Mucosa of stomach (tissue), 1 donor: ENCODE results near the gene USP31.
A peak's percentile ranks its signal among the peaks of the same experiment; 100 is the strongest.
"Not testable (repeated sequence)": the region's sequence is repeated elsewhere in the genome, so short reads cannot be mapped to it uniquely, and the experiment has no call there.

ENCODE experiments used
- H3K27me3 ChIP-seq: one replicate; pipeline ENCODE4 v1.7.0; 2013; ENCODE audit warnings: mild to moderate bottlenecking, low read length; ENCODE audit not compliant: control insufficient read depth, insufficient read depth
- H3K36me3 ChIP-seq: one replicate; pipeline ENCODE4 v1.7.0; 2013; ENCODE audit warnings: low read length; ENCODE audit not compliant: control insufficient read depth, insufficient read depth
- H3K4me1 ChIP-seq: one replicate; pipeline ENCODE4 v1.7.0; 2013; ENCODE audit warnings: mild to moderate bottlenecking, low read length; ENCODE audit not compliant: control insufficient read depth, insufficient read depth
- H3K4me3 ChIP-seq: one replicate; pipeline ENCODE4 v1.7.0; 2013; ENCODE audit warnings: low read length
- H3K9ac ChIP-seq: one replicate; pipeline ENCODE4 v1.7.0; 2013; ENCODE audit warnings: mild to moderate bottlenecking, low read length, moderate library complexity
- H3K9me3 ChIP-seq: one replicate; pipeline ENCODE4 v1.7.0; 2013; ENCODE audit warnings: mild to moderate bottlenecking, low read length, moderate library complexity; ENCODE audit not compliant: control insufficient read depth
- donor health status: Pancreatic carcinoma.

USP31 gene

GRCh38 chr16:23152386-23153178 is 3.3 kb upstream of the USP31 start:
- peaks cover 13% of the 10 kb centered on the region for H3K4me1 ChIP-seq
- no peaks in the 10 kb centered on the region for H3K36me3 ChIP-seq
- no peak overlapping the region for H3K4me3 ChIP-seq
- no peak overlapping the region for H3K9ac ChIP-seq
- no peaks in the 10 kb centered on the region for H3K27me3 ChIP-seq
- H3K9me3 ChIP-seq, result no peaks in the 10 kb centered on the region

GRCh38 chr16:23149993-23150364 is 727 bp upstream of the USP31 start:
- Histone ChIP-seq H3K36me3 (no peaks in the 10 kb centered on the region), H3K4me3 (peak overlapping the region; percentile 82), H3K9me3 (no peaks in the 10 kb centered on the region), H3K4me1 (peaks cover 13% of the 10 kb centered on the region), H3K27me3 (no peaks in the 10 kb centered on the region), H3K9ac (no peak overlapping the region)

GRCh38 chr16:23148513-23149266 is 562 bp downstream of the USP31 start:
- H3K4me3 ChIP-seq, result peak overlapping the region; percentile 44
- peak overlapping the region; percentile 38 for H3K9ac ChIP-seq
- H3K4me1 ChIP-seq, result peaks cover 13% of the 10 kb centered on the region
- H3K9me3 ChIP-seq, result no peaks in the 10 kb centered on the region
- no peaks in the 10 kb centered on the region for H3K36me3 ChIP-seq
- H3K27me3 ChIP-seq, result no peaks in the 10 kb centered on the region

- Histone ChIP-seq H3K4me1 (peaks cover 13% of the 10 kb centered on the region), H3K36me3 (no peaks in the 10 kb centered on the region), H3K9me3 (no peaks in the 10 kb centered on the region), H3K27me3 (no peaks in the 10 kb centered on the region), H3K4me3 (peak overlapping the region; percentile 44), H3K9ac (peak overlapping the region; percentile 38)
These were observed 1.1 kb downstream of the USP31 start for GRCh38 chr16:23148166-23148512.

GRCh38 chr16:23147666-23148065 is 1.6 kb downstream of the USP31 start:
- Histone ChIP-seq H3K27me3 (no peaks in the 10 kb centered on the region), H3K9me3 (no peaks in the 10 kb centered on the region), H3K4me1 (peaks cover 13% of the 10 kb centered on the region), H3K36me3 (no peaks in the 10 kb centered on the region), H3K9ac (no peak overlapping the region), H3K4me3 (no peak overlapping the region)

GRCh38 chr16:23146877-23147601 is 2.2 kb downstream of the USP31 start:
- no peak overlapping the region for H3K4me3 ChIP-seq
- peaks cover 13% of the 10 kb centered on the region for H3K4me1 ChIP-seq
- H3K27me3 ChIP-seq, result no peaks in the 10 kb centered on the region
- no peak overlapping the region for H3K9ac ChIP-seq
- no peaks in the 10 kb centered on the region for H3K36me3 ChIP-seq
- no peaks in the 10 kb centered on the region for H3K9me3 ChIP-seq

GRCh38 chr16:23145608-23146007 is 3.6 kb downstream of the USP31 start:
- no peak overlapping the region for H3K4me3 ChIP-seq
- H3K36me3 ChIP-seq, result no peaks in the 10 kb centered on the region
- H3K9ac ChIP-seq, result no peak overlapping the region
- no peaks in the 10 kb centered on the region for H3K9me3 ChIP-seq
- peaks cover 13% of the 10 kb centered on the region for H3K4me1 ChIP-seq
- no peaks in the 10 kb centered on the region for H3K27me3 ChIP-seq

- no peaks in the 10 kb centered on the region for H3K36me3 ChIP-seq
- no peaks in the 10 kb centered on the region for H3K27me3 ChIP-seq
- no peak overlapping the region for H3K9ac ChIP-seq
- no peak overlapping the region for H3K4me3 ChIP-seq
- no peaks in the 10 kb centered on the region for H3K9me3 ChIP-seq
- peaks cover 13% of the 10 kb centered on the region for H3K4me1 ChIP-seq
These were observed 4.1 kb downstream of the USP31 start for GRCh38 chr16:23145186-23145585.

- not testable (repeated sequence) for H3K36me3 ChIP-seq, H3K4me3 ChIP-seq, H3K4me1 ChIP-seq, H3K9ac ChIP-seq, H3K27me3 ChIP-seq, H3K9me3 ChIP-seq
These were observed 4.9 kb downstream of the USP31 start for GRCh38 chr16:23144393-23144792.

GRCh38 chr16:23143391-23143790 is 5.9 kb downstream of the USP31 start:
- no peak overlapping the region for H3K9ac ChIP-seq
- H3K4me3 ChIP-seq, result no peak overlapping the region
- H3K4me1 ChIP-seq, result peaks cover 6% of the 10 kb centered on the region
- H3K36me3 ChIP-seq, result no peaks in the 10 kb centered on the region
- H3K9me3 ChIP-seq, result no peaks in the 10 kb centered on the region
- no peaks in the 10 kb centered on the region for H3K27me3 ChIP-seq

GRCh38 chr16:23141959-23142740 is 7.1 kb downstream of the USP31 start:
- Histone ChIP-seq H3K27me3 (no peaks in the 10 kb centered on the region), H3K4me1 (no peaks in the 10 kb centered on the region), H3K4me3 (no peak overlapping the region), H3K9ac (no peak overlapping the region), H3K36me3 (no peaks in the 10 kb centered on the region), H3K9me3 (no peaks in the 10 kb centered on the region)
